MCF 10A (cell line): ENCODE data around the gene ANXA6. TPM values are rescaled to one million over a fixed set of nuclear protein-coding genes. Genes with fewer than 3 reads are reported as not detected.
A peak's percentile ranks its signal among the peaks of the same experiment; 100 is the strongest.

Source experiments
- BruUV-seq: library from RNA; stranded (reverse); fragments of 400-500 nt; replicated peaks from 2 replicates; lab custom pipeline; 2021; lab: Mats Ljungman, UMichigan
- CTCF ChIA-PET: fragments of 300-600 bp; sonication (Branson Sonifier 250); formaldehyde crosslinking; extraction: SDS; loops from one replicate; lab custom pipeline; 2021; ENCODE audit warnings: antibody characterized with exemption, inconsistent platforms; lab: Yijun Ruan, JAX
- POLR2A ChIA-PET: fragments of 300-600, 350-650 bp; sonication (Branson Sonifier 250); formaldehyde crosslinking; extraction: SDS; loops from one replicate; lab custom pipeline; 2020; ENCODE audit warnings: antibody characterized with exemption, inconsistent platforms; lab: Yijun Ruan, JAX
- DNase-seq: peaks from one replicate; pipeline ENCODE4 v3.0.0-alpha.2; 2018; ENCODE audit not compliant: unreplicated experiment
- H3K27ac Mint-ChIP-seq: one replicate; pipeline ENCODE4 v1.8.0; 2022; ENCODE audit warnings: mild to moderate bottlenecking, low read depth, mixed read lengths; ENCODE audit not compliant: unreplicated experiment
- H3K27me3 Mint-ChIP-seq: one replicate; pipeline ENCODE4 v1.8.0; 2022; ENCODE audit warnings: mixed read lengths; ENCODE audit not compliant: insufficient read depth, unreplicated experiment
- H3K36me3 Mint-ChIP-seq: one replicate; pipeline ENCODE4 v1.8.0; 2022; ENCODE audit warnings: mild to moderate bottlenecking, moderate library complexity, mixed read lengths; ENCODE audit not compliant: insufficient read depth, unreplicated experiment
- H3K4me1 Mint-ChIP-seq: one replicate; pipeline ENCODE4 v1.8.0; 2022; ENCODE audit warnings: mixed read lengths; ENCODE audit not compliant: insufficient read depth, unreplicated experiment
- H3K4me3 Mint-ChIP-seq: one replicate; pipeline ENCODE4 v1.8.0; 2022; ENCODE audit warnings: mild to moderate bottlenecking, moderate library complexity, mixed read lengths; ENCODE audit not compliant: unreplicated experiment
- H3K9me3 Mint-ChIP-seq: one replicate; pipeline ENCODE4 v1.8.0; 2022; ENCODE audit warnings: mixed read lengths; ENCODE audit not compliant: unreplicated experiment
- intact Hi-C: fragments of 100-400 bp; cut with micrococcal nuclease; formaldehyde crosslinking; loops from 2 replicates; pipeline ENCODE4 v1.14.1; 2022
- total RNA-seq: library from RNA; stranded (reverse); gene quantifications from 2 replicates; pipeline ENCODE4 v1.2.3, GENCODE V29; 2022
- TF ChIP-seq, protein P1 (sequence below): fragments of 200-600 bp; IDR thresholded peaks from one replicate; pipeline ENCODE4 v1.8.0; 2022; ENCODE audit warnings: antibody characterized with exemption, mild to moderate bottlenecking; ENCODE audit not compliant: unreplicated experiment

ANXA6 gene
- total RNA-seq, 1 experiment from 2014 or later: 2.6 TPM

DNA sequence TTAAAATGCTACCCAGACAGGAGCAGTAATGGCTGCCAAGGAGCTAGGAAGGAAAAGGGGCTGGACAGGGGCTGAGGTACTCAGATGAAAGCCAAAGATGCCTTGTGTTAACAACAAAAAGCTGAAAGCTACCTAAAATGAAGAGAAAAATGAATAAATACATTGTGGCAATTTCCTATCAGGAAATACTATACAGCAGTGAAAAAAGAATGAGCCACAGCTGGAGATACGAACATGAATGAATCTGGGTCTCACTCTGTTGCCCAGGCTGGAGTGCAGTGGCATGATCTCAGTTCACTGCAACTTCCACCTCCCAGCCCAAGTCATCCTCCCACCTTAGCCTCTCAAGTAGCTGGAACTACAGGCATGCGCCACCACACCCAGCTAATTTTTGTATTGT lies 83.0 kb downstream of the ANXA6 start:
- Mint-ChIP-seq H3K36me3 (peaks cover 72% of the 10 kb centered on the region), H3K27ac (peak overlapping the region; percentile 94), H3K9me3 (no peaks in the 10 kb centered on the region), H3K27me3 (no peaks in the 10 kb centered on the region), H3K4me1 (peaks cover 81% of the 10 kb centered on the region), H3K4me3 (no peak overlapping the region)
- intact Hi-C loops: no loop called here
- no peak for DNase-seq
- CTCF ChIA-PET: interaction anchor here (0.6 to 40.7 kb wide), 9 partner anchors 9 to 502 kb away, joined by 3 to 1587 read pairs (median 3); no protein-coding TSS in a partner anchor
- BruUV-seq: no TSS peak
- TF ChIP-seq, protein P1, sequence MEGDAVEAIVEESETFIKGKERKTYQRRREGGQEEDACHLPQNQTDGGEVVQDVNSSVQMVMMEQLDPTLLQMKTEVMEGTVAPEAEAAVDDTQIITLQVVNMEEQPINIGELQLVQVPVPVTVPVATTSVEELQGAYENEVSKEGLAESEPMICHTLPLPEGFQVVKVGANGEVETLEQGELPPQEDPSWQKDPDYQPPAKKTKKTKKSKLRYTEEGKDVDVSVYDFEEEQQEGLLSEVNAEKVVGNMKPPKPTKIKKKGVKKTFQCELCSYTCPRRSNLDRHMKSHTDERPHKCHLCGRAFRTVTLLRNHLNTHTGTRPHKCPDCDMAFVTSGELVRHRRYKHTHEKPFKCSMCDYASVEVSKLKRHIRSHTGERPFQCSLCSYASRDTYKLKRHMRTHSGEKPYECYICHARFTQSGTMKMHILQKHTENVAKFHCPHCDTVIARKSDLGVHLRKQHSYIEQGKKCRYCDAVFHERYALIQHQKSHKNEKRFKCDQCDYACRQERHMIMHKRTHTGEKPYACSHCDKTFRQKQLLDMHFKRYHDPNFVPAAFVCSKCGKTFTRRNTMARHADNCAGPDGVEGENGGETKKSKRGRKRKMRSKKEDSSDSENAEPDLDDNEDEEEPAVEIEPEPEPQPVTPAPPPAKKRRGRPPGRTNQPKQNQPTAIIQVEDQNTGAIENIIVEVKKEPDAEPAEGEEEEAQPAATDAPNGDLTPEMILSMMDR: no peak
- POLR2A ChIA-PET: interaction anchor here (1.0 to 2.9 kb wide), 4 partner anchors 9 to 178 kb away, joined by 5 to 20 read pairs (median 10); partner anchors contain the start of gene GM2A

GRCh38 chr5:151073280-151073679 lies 84.3 kb downstream of the ANXA6 start:
- peak overlapping the region; percentile 78 for H3K27ac Mint-ChIP-seq
- no peak for DNase-seq
- intact Hi-C loops: loop anchor here (2.0 kb wide), 1 partner anchor 20 kb away; no protein-coding TSS in a partner anchor
- POLR2A ChIA-PET: interaction anchor here (0.6 to 6.0 kb wide), 5 partner anchors 9 to 205 kb away, joined by 3 to 57 read pairs (median 5); partner anchors contain the start of gene TNIP1
- H3K4me3 Mint-ChIP-seq: no peak overlapping the region
- CTCF ChIA-PET: interaction anchor here (0.6 to 40.7 kb wide), 5 partner anchors 9 to 169 kb away, joined by 3 to 1587 read pairs (median 24); no protein-coding TSS in a partner anchor
- H3K36me3 Mint-ChIP-seq: peaks cover 69% of the 10 kb centered on the region
- TF ChIP-seq, protein P1: no peak
- H3K4me1 Mint-ChIP-seq: peaks cover 68% of the 10 kb centered on the region
- no TSS peak for BruUV-seq
- no peaks in the 10 kb centered on the region for H3K9me3 Mint-ChIP-seq
- no peaks in the 10 kb centered on the region for H3K27me3 Mint-ChIP-seq

- peaks cover 62% of the 10 kb centered on the region for H3K4me1 Mint-ChIP-seq
- CTCF ChIA-PET: interaction anchor here (1.7 to 40.7 kb wide), 4 partner anchors 10 to 46 kb away, joined by 4 to 1587 read pairs (median 178); no protein-coding TSS in a partner anchor
Observed at GRCh38 chr5:151072630-151073025, 85.0 kb downstream of the ANXA6 start.

More at GRCh38 chr5:151072630-151073025, 85.0 kb downstream of the ANXA6 start:
- DNase-seq: peak; percentile 87
- H3K27ac Mint-ChIP-seq: peak overlapping the region; percentile 78
- intact Hi-C loops: loop anchor here (2.0 kb wide), 1 partner anchor 20 kb away; no protein-coding TSS in a partner anchor
- H3K9me3 Mint-ChIP-seq: no peaks in the 10 kb centered on the region
- POLR2A ChIA-PET: interaction anchor here (0.7 to 6.0 kb wide), 8 partner anchors 9 to 180 kb away, joined by 3 to 57 read pairs (median 4); partner anchors contain the start of genes GM2A and TNIP1
- BruUV-seq: no TSS peak
- TF ChIP-seq, protein P1: no peak
- no peaks in the 10 kb centered on the region for H3K27me3 Mint-ChIP-seq
- peaks cover 68% of the 10 kb centered on the region for H3K36me3 Mint-ChIP-seq
- peak overlapping the region; percentile 3 for H3K4me3 Mint-ChIP-seq
